Activated T-cell treated with anti-CD3 and anti-CD28 coated beads, Interleukin-2, amount 50 U/mL, for 24 hours (primary cell): ENCODE measurements around the gene S100A5.
"Not testable (repeated sequence)": the region's sequence is repeated elsewhere in the genome, so short reads cannot be mapped to it uniquely, and the experiment has no call there.

Experiments
- DNase-seq: peaks from one replicate; pipeline ENCODE4 v3.0.0-alpha.2; 2020
- H3K27ac Mint-ChIP-seq: 2 replicates; pipeline ENCODE4 v1.8.0; 2020; ENCODE audit warnings: mild to moderate bottlenecking, mixed read lengths
- H3K27me3 Mint-ChIP-seq: 2 replicates; pipeline ENCODE4 v1.8.0; 2020; ENCODE audit warnings: mixed read lengths
- H3K36me3 Mint-ChIP-seq: 2 replicates; pipeline ENCODE4 v1.8.0; 2020; ENCODE audit warnings: low read depth, mixed read lengths
- H3K4me1 Mint-ChIP-seq: 2 replicates; pipeline ENCODE4 v1.8.0; 2020; ENCODE audit warnings: low read depth, mixed read lengths
- H3K4me3 Mint-ChIP-seq: 2 replicates; pipeline ENCODE4 v1.8.0; 2020; ENCODE audit warnings: mild to moderate bottlenecking, moderate library complexity, mixed read lengths
- H3K9me3 Mint-ChIP-seq: 2 replicates; pipeline ENCODE4 v1.8.0; 2020; ENCODE audit warnings: mixed read lengths

Gene S100A5

DNA sequence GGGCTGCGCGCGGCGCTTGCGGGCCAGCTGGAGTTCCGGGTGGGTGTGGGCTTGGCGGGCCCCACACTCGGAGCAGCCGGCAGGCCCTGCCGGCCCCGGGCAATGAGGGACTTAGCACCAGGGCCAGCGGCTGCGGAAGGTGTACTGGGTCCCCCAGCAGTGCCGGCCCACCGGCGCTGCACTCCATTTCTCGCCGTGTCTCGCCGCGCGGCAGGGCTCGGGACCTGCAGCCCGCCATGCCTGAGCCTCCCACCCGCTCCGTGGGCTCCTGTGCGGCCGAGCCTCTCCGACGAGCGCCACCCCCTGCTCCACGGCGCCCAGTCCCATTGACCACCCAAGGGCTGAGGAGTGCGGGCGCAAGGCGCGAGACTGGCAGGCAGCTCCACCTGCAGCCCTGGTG, 18.9 kb downstream of the S100A5 start:
- H3K4me3 Mint-ChIP-seq, H3K9me3 Mint-ChIP-seq, H3K36me3 Mint-ChIP-seq, H3K27ac Mint-ChIP-seq, DNase-seq, H3K27me3 Mint-ChIP-seq: not testable (repeated sequence)
- peaks cover 14% of the 10 kb centered on the region for H3K4me1 Mint-ChIP-seq

DNA sequence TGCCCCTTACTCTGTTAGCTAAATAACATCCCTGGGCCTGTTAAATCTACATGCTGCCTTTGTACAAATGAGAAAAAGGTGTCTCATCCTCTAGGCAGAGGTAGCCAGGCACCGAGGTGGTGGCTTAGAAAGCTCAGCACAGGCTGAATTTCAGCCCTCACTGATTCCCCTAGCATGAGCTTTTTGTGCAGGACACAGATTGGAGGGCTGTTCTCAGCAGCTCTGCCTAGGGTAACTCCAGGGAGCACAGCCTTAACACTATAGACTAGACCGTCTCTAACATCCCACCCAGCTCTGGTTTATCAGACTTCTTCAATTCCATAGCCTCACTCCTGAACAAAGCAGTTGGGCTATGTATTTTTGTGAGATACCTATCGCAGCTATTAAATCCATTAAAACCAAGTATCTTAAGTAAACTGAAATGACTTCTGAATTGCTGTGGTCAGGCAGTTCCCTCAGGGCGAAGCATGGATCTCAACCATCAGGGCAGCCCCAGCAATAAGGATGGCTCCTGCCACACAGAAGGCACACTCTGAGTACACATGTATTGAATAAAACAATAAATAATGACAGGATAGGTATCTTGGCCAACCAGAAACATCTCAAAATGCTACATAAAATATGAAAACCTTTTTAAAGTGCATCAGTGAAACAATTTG, 19.8 kb downstream of the S100A5 start:
- no peaks in the 10 kb centered on the region for H3K36me3 Mint-ChIP-seq
- no peaks in the 10 kb centered on the region for H3K9me3 Mint-ChIP-seq
- H3K27ac Mint-ChIP-seq = no peak overlapping the region
- no peak overlapping the region for H3K4me3 Mint-ChIP-seq
- DNase-seq = no peak
- H3K4me1 Mint-ChIP-seq = peaks cover 14% of the 10 kb centered on the region
- H3K27me3 Mint-ChIP-seq = no peaks in the 10 kb centered on the region

DNA sequence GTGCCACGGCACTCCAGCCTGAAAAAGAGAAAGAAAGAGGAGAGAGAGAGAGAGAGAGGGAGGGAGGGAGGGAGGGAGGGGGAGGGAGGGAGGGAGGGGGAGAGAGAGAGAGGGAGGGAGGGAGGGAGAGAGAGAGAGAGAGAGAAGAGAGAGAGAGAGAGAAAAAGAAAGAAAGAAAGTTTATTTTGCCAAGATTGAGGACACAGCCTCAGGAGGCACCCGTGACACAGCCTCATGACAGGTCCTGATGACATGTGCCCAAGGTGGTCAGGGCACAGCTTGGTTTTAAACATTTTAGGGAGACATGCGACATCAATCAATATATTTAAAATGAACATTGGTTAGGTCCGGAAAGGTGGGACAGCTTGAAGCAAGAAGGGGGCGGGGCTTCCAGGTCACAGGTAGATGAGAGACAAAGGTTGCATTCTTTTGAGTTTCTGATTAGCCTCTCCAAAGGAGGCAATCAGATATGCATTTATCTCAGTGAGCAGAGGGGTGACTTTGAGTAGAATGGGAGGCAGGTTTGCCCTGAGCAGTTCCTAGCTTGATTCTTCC, 20.5 kb downstream of the S100A5 start:
- H3K9me3 Mint-ChIP-seq, H3K36me3 Mint-ChIP-seq, H3K27me3 Mint-ChIP-seq, H3K27ac Mint-ChIP-seq, H3K4me3 Mint-ChIP-seq, DNase-seq: not testable (repeated sequence)
- H3K4me1 Mint-ChIP-seq = peaks cover 13% of the 10 kb centered on the region

DNA sequence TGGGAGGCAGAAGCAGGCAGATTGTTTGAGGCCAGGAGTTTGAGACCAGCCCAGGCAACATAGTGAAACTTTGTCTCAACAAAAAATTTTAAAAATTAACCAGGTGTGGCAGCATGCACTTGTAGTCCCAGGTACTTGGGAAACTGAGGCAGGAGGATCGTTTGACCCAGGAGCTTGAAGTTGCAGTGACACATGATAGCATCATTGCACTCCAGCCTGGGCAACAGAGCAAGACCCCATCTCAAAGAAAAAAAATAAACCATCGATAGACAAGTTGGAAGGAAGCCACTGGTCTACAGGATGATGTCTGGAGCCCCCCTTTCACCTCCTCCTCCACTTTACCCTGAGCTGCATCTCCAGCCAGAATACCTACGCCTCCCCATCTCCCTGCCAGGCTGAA, 21.5 kb downstream of the S100A5 start:
- H3K36me3 Mint-ChIP-seq = no peaks in the 10 kb centered on the region
- no peaks in the 10 kb centered on the region for H3K27me3 Mint-ChIP-seq
- H3K9me3 Mint-ChIP-seq = no peaks in the 10 kb centered on the region
- DNase-seq = no peak
- peaks cover 11% of the 10 kb centered on the region for H3K4me1 Mint-ChIP-seq
- no peak overlapping the region for H3K4me3 Mint-ChIP-seq
- H3K27ac Mint-ChIP-seq = no peak overlapping the region

DNA sequence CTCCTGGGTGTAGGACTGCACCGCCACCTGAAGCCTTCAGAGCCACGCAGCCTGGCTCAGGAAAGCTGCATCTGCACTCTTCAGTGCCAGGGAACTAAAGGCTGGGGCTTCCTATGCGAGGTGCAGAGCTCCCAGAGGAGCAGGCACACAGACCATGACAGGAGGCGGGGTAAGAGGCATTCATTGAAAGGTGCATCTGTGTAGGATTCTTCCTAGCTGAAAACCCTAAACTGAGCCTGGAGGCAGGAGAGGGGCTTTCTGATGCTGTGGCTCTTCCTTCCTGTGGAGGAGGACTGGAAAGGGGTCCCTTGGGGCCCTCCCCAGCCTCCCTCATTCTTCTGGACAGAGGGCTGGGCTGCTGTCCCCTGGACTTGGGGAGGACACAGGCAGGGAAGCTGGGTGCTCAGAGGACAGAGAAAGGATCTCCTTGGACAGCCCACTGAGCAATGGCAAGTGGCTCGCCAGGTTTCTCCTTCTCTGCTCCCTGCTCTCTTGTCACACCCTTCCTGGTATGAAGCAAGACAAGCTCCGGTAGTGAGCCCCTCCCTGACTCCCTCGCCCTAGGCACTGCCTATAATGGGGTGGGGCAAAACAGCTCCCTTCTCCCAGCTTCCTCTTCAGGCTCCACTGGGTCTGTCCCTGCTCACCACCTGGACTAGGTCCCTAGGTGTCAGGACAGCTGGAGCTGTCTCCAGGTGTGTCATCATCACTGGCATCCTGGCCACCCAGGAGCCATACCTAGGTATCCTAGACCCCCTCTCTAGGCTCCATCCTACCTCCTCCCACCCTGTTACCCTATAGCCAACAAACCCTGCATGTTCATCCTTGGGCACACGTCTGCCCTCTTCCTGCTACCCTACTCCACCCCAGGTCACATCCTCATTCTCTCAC, 25.0 kb downstream of the S100A5 start:
- no peak overlapping the region for H3K27ac Mint-ChIP-seq
- DNase-seq = no peak

DNA sequence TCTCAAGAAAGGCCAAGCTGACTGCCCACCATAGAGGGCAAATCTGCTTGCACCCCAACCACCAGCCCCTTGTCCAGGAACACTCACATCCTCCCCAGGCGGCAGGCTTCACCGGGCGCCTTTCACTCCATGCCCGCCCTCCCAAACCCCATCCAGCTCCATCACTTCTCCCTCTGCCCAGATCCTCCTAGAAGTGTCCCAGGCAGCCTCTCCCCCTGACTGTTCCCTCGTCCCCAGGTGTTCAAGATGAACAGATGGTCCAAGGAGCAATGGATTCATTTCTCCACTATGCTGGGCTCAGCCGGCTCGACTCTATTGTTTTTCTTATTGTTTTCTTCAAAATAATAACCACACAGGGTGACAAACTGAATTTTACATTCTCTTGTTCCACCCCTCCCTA, 27.1 kb downstream of the S100A5 start:
- DNase-seq = no peak
- no peaks in the 10 kb centered on the region for H3K27me3 Mint-ChIP-seq
- no peaks in the 10 kb centered on the region for H3K36me3 Mint-ChIP-seq
- H3K4me1 Mint-ChIP-seq = peaks cover 11% of the 10 kb centered on the region
- H3K27ac Mint-ChIP-seq = no peak overlapping the region
- H3K9me3 Mint-ChIP-seq = no peaks in the 10 kb centered on the region
- H3K4me3 Mint-ChIP-seq = no peak overlapping the region

More for the DNA sequence above, 25.0 kb downstream of the S100A5 start:
- Mint-ChIP-seq H3K9me3 (no peaks in the 10 kb centered on the region), H3K36me3 (no peaks in the 10 kb centered on the region), H3K27me3 (no peaks in the 10 kb centered on the region), H3K4me3 (no peak overlapping the region), H3K4me1 (peaks cover 11% of the 10 kb centered on the region)

DNA sequence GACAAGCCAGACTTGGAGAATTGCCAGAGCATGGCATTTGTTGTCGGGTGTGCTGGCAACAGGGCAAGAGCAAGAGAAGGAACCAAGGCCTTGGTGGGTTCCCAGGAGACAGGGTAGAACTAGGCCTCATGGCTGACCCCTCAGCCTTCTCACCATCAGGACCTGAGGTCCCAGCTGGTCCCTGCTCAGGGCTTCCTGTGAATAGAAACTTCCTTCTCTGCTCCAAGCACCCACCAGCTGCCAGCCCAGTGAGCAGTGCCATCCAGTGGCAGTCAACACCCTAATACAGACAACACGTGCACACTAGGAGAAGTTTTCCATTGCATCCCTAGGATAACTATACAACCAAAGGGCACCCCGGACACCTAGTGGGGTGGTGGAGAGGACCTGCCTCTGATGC, 27.7 kb downstream of the S100A5 start:
- Mint-ChIP-seq H3K36me3 (no peaks in the 10 kb centered on the region), H3K9me3 (no peaks in the 10 kb centered on the region), H3K4me1 (peaks cover 9% of the 10 kb centered on the region), H3K4me3 (no peak overlapping the region), H3K27me3 (no peaks in the 10 kb centered on the region), H3K27ac (no peak overlapping the region)
- DNase-seq = no peak

DNA sequence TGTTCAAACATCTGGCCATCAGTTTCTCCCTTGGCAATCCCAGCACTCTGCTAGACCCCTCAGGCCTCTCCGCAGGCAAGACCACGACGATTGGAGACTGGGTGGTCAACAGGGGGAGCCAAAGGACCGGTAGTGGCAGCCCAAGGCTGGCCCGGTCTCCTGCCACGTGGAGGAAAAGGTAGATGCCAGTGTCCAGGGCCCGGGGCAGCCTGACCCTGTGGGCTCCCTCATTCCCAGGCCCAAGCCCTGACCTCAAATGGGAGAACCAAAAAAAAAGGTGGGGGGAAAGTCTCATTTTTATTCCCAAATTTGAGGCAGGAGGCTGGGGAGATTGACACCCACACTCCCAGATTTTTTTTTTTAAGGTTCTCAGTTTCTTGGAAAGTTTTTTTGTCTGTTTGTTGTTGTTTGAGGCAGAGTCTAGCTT, 29.7 kb downstream of the S100A5 start:
- H3K4me3 Mint-ChIP-seq = no peak overlapping the region
- H3K27me3 Mint-ChIP-seq = no peaks in the 10 kb centered on the region
- H3K27ac Mint-ChIP-seq = peak overlapping the region; percentile 89
- H3K4me1 Mint-ChIP-seq = peaks cover 9% of the 10 kb centered on the region
- no peaks in the 10 kb centered on the region for H3K36me3 Mint-ChIP-seq
- H3K9me3 Mint-ChIP-seq = no peaks in the 10 kb centered on the region
- DNase-seq = peak; percentile 86

DNA sequence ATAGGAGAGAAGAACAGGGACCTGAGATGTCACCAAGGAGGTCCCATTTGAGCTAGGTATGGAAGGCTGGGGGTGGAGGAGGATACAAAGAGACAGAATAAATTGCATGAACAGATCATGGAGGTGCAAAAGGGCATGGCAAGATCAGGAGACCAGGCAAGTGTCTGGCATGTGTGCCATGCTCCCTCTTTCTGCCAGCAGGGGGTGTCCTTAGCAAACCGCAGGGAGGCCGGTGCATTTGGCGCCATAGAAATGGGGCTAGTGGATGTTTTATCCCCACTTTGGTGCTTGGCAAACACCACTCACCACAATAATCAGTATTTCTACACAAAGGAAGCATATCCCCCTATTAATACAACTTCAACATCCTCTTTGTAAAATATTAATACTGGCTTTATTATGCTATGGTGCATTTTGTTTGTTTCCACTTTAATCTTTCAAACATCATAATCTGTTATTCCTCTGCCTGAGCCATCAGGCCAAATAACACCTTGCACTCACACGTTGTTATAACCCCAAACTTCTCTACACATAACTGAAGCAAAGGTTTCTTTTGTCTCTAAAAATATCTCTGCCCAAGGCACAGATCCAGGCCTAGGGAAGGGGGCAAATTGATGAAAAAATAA, 30.9 kb downstream of the S100A5 start:
- peak; percentile 79 for DNase-seq
- no peaks in the 10 kb centered on the region for H3K27me3 Mint-ChIP-seq
- no peaks in the 10 kb centered on the region for H3K36me3 Mint-ChIP-seq
- no peak overlapping the region for H3K4me3 Mint-ChIP-seq
- peaks cover 9% of the 10 kb centered on the region for H3K4me1 Mint-ChIP-seq
- H3K27ac Mint-ChIP-seq = no peak overlapping the region
- H3K9me3 Mint-ChIP-seq = no peaks in the 10 kb centered on the region

DNA sequence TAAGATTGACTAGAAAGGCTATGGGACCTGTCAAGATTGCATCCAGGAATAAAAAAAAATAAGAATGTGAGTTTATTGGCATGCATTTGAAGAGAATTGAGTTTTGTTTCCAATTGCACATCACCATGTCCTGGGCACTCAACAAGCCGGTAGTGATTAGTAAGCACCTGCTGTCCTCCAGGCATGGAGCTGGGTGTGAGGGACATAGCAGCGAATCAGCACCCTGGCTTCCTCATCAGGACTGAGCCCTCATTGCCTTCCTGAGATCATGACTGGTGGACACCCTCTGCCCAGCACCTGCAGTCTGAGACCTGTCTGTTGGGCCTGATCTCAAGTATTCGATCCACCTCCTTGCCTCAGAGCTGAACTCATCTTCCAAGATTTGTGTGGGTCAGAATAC, 31.7 kb downstream of the S100A5 start:
- H3K9me3 Mint-ChIP-seq = no peaks in the 10 kb centered on the region

DNA sequence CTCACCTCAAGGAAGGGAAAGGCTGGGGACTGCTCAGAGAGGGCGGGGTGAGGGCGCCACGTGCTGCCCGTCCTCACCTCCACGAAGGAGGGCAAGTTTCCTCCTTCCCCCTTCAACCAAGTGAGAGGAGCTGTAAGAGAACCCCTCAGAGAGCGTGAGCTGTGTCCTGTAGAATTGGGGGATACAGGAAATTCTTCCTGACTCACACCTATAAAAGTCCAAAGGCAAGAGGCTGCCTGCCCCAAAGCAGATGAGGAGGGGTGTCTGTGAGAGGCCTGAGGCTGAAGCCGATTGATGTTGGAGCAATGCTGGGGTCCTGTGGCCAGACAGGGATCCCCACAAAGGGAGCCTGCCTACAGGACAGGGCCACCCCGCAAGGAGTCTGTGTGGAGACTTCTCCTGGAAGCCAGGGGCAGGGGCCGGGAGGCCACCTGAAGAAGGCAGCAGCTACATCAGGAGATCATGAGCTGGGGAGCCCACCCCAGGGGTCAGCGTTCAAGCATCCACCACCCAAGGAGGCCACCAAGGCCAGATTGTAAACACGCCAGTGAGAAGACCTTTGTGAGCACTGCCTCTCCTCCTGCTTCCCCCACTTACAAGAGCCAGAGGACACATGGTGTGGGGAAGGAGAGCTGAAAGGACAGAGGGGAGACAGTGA, 32.7 kb downstream of the S100A5 start:
- H3K9me3 Mint-ChIP-seq = no peaks in the 10 kb centered on the region
- no peak overlapping the region for H3K4me3 Mint-ChIP-seq
- DNase-seq = no peak
- peaks cover 12% of the 10 kb centered on the region for H3K4me1 Mint-ChIP-seq
- H3K36me3 Mint-ChIP-seq = no peaks in the 10 kb centered on the region
- H3K27ac Mint-ChIP-seq = no peak overlapping the region
- H3K27me3 Mint-ChIP-seq = no peaks in the 10 kb centered on the region

More for the DNA sequence above, 31.7 kb downstream of the S100A5 start:
- H3K27me3 Mint-ChIP-seq = no peaks in the 10 kb centered on the region
- no peaks in the 10 kb centered on the region for H3K36me3 Mint-ChIP-seq
- no peak overlapping the region for H3K27ac Mint-ChIP-seq
- no peak overlapping the region for H3K4me3 Mint-ChIP-seq
- no peak for DNase-seq
- peaks cover 13% of the 10 kb centered on the region for H3K4me1 Mint-ChIP-seq

DNA sequence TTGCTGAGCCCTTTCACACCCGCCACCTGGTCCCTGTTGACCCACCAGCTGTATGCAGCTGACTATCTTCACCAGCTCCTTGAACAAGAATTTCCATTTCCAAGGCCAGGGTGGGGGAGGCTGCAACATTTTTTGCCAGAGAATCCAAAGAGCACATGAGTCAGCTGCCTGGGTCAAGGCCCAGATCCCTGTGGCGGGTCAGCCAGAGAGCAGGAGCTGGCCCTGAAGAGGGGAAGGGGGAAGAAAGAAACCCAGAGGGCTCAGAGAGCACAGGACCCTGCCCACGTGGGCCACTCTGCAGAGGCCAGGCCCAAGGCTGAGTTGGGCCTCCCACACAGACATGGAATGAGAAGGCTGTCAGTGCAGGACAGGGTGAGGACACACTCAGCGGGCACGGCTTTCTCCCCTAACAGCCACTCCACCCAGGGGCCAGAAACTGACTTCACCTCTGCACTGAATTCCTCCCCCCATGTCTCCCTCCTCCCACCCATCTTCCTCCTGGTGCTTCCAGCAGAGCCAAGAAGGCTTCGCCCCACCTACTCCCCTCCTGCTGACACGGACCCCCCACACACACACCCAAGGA, 33.8 kb downstream of the S100A5 start:
- no peaks in the 10 kb centered on the region for H3K27me3 Mint-ChIP-seq
- no peak overlapping the region for H3K27ac Mint-ChIP-seq
- H3K36me3 Mint-ChIP-seq = no peaks in the 10 kb centered on the region
- no peak overlapping the region for H3K4me3 Mint-ChIP-seq
- H3K9me3 Mint-ChIP-seq = no peaks in the 10 kb centered on the region
- H3K4me1 Mint-ChIP-seq = peaks cover 12% of the 10 kb centered on the region
- no peak for DNase-seq

DNA sequence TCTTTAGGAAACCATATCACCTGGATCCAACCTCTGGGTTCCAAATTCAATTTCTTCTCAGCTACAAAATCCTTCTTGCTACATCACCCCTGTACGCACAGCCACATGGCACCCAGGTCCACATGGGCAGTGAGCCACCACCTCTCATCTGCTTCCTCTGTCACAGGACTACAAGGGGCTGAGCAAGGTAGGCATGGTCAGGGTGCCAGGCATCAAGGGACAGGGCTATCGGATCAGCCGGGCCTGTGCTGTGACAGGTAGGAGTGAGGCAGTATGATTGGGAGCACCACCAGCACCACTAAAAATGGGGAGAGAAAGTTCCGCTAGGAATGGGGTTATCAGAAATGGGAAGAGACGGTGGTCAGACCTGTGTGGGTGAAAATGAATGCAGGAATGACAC, 34.3 kb downstream of the S100A5 start:
- no peaks in the 10 kb centered on the region for H3K36me3 Mint-ChIP-seq
- H3K27ac Mint-ChIP-seq = no peak overlapping the region
- H3K4me1 Mint-ChIP-seq = peaks cover 10% of the 10 kb centered on the region
- H3K27me3 Mint-ChIP-seq = no peaks in the 10 kb centered on the region
- H3K9me3 Mint-ChIP-seq = no peaks in the 10 kb centered on the region
- no peak overlapping the region for H3K4me3 Mint-ChIP-seq
- no peak for DNase-seq

DNA sequence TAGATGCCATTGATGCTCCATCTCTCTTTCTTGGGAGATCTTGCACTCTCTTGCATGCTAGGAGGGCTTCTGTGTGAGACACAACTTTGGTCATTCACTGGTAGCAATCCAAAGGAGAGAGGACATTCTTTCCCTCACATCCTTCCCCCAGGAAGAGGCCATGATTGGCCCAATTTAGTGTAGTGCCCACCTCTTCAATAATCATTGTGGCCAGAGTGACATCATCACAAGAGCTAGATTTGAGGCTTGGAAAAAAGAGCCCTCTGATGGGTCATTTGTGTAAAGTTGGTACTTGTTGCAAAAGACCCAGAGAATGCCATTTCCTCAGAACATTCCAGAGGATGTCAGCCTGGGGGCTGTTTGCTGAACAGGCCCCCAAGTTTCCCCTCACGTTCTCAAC, 35.2 kb downstream of the S100A5 start:
- peaks cover 4% of the 10 kb centered on the region for H3K4me1 Mint-ChIP-seq
- no peaks in the 10 kb centered on the region for H3K27me3 Mint-ChIP-seq
- H3K27ac Mint-ChIP-seq = no peak overlapping the region
- H3K4me3 Mint-ChIP-seq = no peak overlapping the region
- no peaks in the 10 kb centered on the region for H3K36me3 Mint-ChIP-seq
- no peak for DNase-seq
- H3K9me3 Mint-ChIP-seq = no peaks in the 10 kb centered on the region
